Measurements from ENCODE around the gene LRCH1. TPM values are rescaled to one million over a fixed set of nuclear protein-coding genes. Genes with fewer than 3 reads are reported as not detected.
"Not testable (repeated sequence)": the region's sequence is repeated elsewhere in the genome, so short reads cannot be mapped to it uniquely, and the experiment has no call there.

The LRCH1 gene
- total and polyA plus RNA-seq, 2 of the 13 experiments (the other 11 are each of a cell fraction or from before 2014, with no cell fraction given) = 4.1 to 12.6 TPM

DNA sequence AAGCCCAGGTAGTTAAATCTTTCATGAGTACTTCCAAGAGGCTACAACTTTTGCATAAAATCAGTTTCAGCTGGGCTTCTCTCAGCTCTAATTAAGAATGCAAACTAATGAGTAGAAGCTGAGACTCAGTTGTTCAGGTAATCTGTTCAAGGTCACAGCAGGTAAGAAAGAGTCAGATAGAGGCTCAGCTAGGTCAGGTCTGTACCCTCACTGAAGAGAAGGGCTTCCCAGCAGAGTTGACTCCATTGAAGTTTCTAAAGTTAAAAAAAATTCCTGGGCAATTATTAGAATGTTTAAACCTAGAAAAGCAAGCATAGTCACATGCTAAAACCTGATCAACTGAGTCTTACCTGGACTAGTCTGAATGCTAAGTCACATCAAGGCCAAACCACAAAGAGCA lies 201.8 kb downstream of the LRCH1 start:
- no peaks in the 10 kb centered on the region for H4K20me1 ChIP-seq (ENCODE audit: insufficient read depth, low read length)
- in situ Hi-C loops (cut with HindIII; ENCODE audit: extremely low pct_ligation_motif_present, low pct_unique_long_range_greater_than_20kb) (no loop called here), intact Hi-C loops (cut with micrococcal nuclease; ENCODE audit: unreplicated experiment) (no loop called here)
- no peak overlapping the region for H3K9ac ChIP-seq (ENCODE audit: insufficient read depth, low read depth, low read length)
- ChIA-PET POLR2A (no interaction called here), CTCF (ENCODE audit: low intra/inter-chr PET ratio, low total read pairs) (no interaction called here)
- no TSS peak for BruUV-seq (replicated peaks)
- no peaks in the 10 kb centered on the region for H3K27me3 ChIP-seq (ENCODE audit: control insufficient read depth in 1 of 2, insufficient read depth in 2 of 2, low read length in 2 of 2)
- no peaks in the 10 kb centered on the region for H3K9me3 ChIP-seq (ENCODE audit: low read length)
- TF ChIP-seq TRIM24 (CRISPR knock-in tag; IDR thresholded peaks at IDR 0.05) (no peak), HMG20B (CRISPR knock-in tag; conservative IDR thresholded peaks at IDR 0.05) (no peak), ELF1 (CRISPR knock-in tag; IDR thresholded peaks at IDR 0.05) (no peak), ZNF639 (CRISPR knock-in tag; conservative IDR thresholded peaks at IDR 0.05) (no peak), ZNF781 (CRISPR knock-in tag; IDR thresholded peaks at IDR 0.05; ENCODE audit: borderline replicate concordance, not compliant biosample characterization) (no peak), ZNF235 (CRISPR knock-in tag; IDR thresholded peaks at IDR 0.05; ENCODE audit: borderline replicate concordance) (no peak), ZNF253 (CRISPR knock-in tag; IDR thresholded peaks at IDR 0.05; ENCODE audit: borderline replicate concordance) (no peak), IRF1 (CRISPR knock-in tag; IDR thresholded peaks at IDR 0.05; ENCODE audit: low read depth) (no peak), GATAD2A (CRISPR knock-in tag; IDR thresholded peaks at IDR 0.05) (no peak)
- DNase-seq (ENCODE audit: low spot score) = no peak
- H3K4me2 ChIP-seq (ENCODE audit: low read depth, low read length) = no peak overlapping the region
- H3K36me3 ChIP-seq (replicated peaks in 1 of 2; ENCODE audit: control insufficient read depth in 1 of 2, insufficient read depth in 2 of 2, low read length in 2 of 2) = peaks cover 0 to 4% of the 10 kb centered on the region in 2 experiments; a peak in 4 of 5 replicates
- H3K27ac ChIP-seq (ENCODE audit: extremely low read length, insufficient read depth, low read length) = no peak overlapping the region
- no peaks in the 10 kb centered on the region for H3K79me2 ChIP-seq (ENCODE audit: insufficient read depth, low read length)
- no peak for ATAC-seq
- no peak overlapping the region for H3K4me3 ChIP-seq (replicated peaks in 1 of 3; ENCODE audit: insufficient read depth in 1 of 3, low read depth in 2 of 3, low read length in 3 of 3)
- FAIRE-seq = no peak
- no peak overlapping the region for H2AFZ ChIP-seq (ENCODE audit: low read length)
- peaks cover 12% of the 10 kb centered on the region for H3K4me1 ChIP-seq (ENCODE audit: insufficient read depth, low read length)

DNA sequence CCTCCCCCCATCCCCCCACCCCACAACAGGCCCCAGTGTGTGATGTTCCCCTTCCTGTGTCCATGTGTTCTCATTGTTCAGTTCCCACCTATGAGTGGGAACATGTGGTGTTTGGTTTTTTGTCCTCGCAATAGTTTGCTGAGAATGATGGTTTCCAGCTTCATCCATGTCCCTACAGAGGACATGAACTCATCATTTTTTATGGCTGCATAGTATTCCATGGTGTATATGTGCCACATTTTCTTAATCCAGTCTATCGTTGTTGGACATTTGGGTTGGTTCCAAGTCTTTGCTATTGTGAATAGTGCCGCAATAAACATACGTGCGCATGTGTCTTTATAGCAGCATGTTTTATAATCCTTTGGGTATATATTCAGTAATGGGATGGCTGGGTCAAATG lies 202.5 kb downstream of the LRCH1 start:
- WGBS (ENCODE audit: low lambda C conversion rate) = no CpG with 5 or more reads among the region's 5 CpGs
- H3K4me2 ChIP-seq (ENCODE audit: low read depth, low read length); BruUV-seq (replicated peaks); H4K20me1 ChIP-seq (ENCODE audit: insufficient read depth, low read length); H3K79me2 ChIP-seq (ENCODE audit: insufficient read depth, low read length); H3K27ac ChIP-seq (ENCODE audit: extremely low read length, insufficient read depth, low read length); H3K36me3 ChIP-seq (replicated peaks in 1 of 2; ENCODE audit: control insufficient read depth in 1 of 2, insufficient read depth in 2 of 2, low read length in 2 of 2); CTCF ChIA-PET (ENCODE audit: low intra/inter-chr PET ratio, low total read pairs); POLR2A ChIA-PET; in situ Hi-C loops (cut with HindIII; ENCODE audit: extremely low pct_ligation_motif_present, low pct_unique_long_range_greater_than_20kb); H3K9ac ChIP-seq (ENCODE audit: insufficient read depth, low read depth, low read length); DNase-seq (ENCODE audit: low spot score); H3K27me3 ChIP-seq (ENCODE audit: control insufficient read depth in 1 of 2, insufficient read depth in 2 of 2, low read length in 2 of 2); FAIRE-seq; H2AFZ ChIP-seq (ENCODE audit: low read length); ATAC-seq; H3K9me3 ChIP-seq (ENCODE audit: low read length); intact Hi-C loops (cut with micrococcal nuclease; ENCODE audit: unreplicated experiment); H3K4me3 ChIP-seq (replicated peaks in 1 of 3; ENCODE audit: insufficient read depth in 1 of 3, low read depth in 2 of 3, low read length in 3 of 3): not testable (repeated sequence)
- H3K4me1 ChIP-seq (ENCODE audit: insufficient read depth, low read length) = peaks cover 17% of the 10 kb centered on the region

Data from HepG2 (cell line).